ENCODE measurements around the gene SEMA3A.

SEMA3A gene

DNA sequence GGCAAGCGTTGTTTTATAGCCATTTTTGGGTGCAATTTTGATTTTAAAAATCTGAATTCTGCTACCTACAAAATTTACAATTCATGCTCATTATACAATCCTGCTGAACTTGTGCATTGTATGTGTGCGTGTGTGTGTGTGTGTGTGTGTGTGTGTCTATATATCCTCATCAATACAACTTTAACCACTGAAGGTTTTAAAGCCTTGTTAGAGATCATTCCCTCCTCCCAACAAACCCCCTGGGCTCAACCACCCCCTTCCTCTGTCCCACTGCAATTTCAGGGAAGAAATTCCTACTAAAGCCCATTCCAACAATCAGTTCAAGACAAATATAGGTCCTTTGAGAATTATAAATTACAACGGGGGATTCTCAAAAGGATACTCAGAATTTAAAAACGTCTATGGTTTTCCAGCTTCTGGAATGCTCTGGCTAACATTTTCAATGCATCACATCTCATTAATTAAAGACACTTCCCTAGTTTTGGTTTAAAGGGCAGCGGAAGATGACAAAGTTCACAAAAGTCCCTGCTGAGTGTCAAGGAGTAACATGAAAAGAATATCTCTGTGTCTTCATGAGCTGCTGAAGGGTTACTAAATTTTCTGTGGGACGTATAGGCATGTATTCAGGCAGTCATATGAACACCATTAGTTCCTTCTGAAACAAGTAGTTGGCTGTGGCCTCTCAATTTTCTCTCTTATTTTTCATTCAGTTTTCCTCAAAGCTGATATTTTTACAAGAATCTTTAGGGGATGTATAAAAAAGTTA is 889 bp upstream of the SEMA3A start:
- no peak for DNase-seq

DNA sequence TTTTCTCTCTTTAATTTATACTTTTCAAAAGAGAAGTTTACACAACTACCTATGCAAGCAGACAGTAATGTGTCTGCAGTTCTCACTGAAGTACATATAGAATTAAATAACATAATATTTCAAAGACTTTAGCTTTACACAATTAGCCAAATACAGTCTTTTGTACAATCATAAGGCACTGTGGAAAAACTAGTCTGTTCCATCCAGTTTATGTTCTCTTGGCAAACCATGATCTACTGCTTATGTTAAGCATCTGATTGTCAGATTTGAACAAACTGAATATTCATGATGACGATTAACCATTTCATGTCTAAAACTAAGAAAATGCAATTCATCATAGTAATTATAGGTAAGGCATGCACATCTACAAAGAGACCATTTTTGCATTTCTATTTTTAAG is 842 bp downstream of the SEMA3A start:
- no peak for DNase-seq

DNA sequence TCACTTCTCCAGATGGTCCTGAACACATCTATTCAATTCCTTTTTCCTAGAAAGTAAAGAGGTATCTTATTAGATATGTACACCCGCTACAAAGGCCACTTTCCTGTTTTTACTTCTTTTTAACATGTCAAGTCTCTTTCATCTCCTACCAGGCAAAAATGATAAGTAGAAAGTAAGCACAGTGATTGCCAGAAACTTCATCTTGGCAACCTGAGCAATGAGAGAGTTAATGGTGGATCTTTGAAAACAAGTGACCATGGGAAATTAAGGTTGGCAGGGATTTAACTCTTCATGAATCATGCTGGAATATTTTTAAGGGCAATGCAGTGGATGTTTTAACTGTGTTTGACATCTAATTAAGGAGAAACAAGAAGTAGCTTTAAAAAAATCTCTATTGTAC is 2.7 kb downstream of the SEMA3A start:
- DNase-seq, result no peak

DNA sequence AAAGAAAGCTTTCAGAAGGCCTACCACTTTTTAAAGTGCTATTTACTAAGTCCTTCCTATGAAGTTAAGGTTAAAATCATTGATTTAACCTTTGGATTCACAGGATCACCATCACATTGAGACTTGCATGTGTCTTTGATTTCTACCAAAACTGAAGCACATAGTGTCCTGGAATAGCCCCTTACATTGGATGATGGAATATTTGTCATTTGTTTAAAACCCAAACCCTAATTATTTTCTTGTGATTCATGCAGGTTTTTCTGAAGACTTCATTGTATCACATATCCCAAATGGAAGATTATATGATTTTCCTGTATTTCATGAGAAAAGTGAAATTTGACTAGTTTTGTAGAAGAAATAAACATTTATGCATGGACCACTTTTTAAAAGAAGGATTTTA is 3.3 kb downstream of the SEMA3A start:
- no peak for DNase-seq

DNA sequence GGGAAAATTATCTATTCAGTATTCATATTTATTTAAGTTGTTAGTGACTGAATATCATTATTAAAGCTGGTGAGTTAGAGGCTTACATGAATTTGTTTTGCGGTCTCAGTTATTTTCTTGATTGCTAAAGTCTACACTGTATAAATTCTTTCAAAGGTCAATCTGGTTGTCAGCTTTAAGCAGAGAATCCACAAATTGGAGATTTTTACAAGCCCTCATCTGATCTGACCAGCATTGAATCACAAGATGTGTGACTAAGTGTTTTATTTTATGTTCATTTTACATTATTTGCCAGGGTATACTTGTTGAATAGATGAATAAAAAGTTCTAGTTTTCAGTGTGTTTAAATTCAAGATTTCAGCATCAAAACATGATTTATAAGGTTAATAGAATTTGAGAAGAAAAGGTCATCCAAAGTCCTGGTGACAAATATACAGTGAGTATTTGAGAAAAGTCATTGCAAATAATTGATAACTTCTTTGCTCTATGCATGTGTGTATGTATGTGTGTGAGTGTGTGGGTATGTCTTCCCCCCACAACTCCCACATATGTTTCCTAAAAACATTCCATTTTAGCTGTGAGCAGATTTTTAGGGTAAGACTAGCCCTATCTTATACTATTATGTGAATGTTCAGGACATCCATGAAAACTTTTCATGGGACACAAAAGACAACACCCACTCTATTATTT is 4.4 kb downstream of the SEMA3A start:
- no peak for DNase-seq

DNA sequence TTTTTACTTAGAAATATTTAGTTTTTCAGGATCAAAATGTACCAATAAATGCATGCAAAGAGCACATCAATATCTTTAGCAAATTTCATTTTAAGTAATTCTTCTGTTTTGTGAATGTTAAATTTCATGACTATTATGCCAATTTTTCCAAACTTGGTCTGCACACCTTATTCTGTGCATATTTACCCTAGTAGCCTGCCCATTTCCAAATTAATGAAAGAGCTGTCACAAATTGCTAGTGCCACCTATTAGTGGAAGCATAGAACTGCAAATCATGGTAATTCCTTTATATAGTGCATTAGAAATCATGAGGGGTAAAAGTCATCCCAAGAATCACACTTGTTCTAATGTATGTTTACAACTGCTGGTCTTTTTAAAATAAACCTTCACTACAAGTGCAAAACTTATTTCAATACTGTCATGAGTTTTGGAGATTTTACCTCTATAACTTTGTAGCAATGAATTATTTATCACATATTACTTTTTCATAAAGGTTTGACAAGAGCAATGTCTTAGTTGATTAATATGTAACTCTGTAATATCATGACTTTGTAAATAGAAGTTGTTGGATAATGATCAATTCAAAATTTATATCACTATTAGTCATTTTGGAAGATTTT is 5.7 kb downstream of the SEMA3A start:
- no peak for DNase-seq

DNA sequence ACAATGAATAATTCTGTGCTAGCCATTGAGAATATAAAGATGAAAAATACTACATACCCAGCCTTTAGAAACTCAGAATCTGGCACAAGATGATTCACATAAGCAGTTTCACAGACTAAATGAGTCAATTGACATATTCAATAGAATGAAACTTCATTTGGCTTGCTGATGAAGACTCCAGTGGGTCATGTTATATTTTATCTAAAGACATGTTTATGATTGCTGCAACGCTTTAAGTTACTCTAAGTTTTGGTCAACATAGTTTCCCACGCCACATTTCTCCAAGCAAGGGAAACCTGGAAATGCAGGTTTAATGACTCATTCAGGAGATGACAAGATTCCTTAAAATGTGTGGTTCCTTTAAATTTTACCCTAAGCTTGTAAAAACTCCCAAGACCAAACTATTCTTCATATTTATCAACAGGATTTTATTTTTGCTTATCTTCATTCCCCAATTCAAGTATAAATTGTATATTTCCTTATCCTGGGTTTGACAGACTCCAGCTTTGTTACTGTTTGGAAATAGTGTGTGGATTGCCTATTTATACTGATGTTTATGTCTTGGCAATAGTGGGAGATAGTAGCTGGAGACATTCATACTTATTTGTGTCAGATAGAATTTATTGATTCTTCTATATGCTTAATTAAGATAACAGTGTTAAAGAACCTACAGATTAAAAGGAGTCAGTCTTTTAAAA is 6.6 kb downstream of the SEMA3A start:
- no peak for DNase-seq

DNA sequence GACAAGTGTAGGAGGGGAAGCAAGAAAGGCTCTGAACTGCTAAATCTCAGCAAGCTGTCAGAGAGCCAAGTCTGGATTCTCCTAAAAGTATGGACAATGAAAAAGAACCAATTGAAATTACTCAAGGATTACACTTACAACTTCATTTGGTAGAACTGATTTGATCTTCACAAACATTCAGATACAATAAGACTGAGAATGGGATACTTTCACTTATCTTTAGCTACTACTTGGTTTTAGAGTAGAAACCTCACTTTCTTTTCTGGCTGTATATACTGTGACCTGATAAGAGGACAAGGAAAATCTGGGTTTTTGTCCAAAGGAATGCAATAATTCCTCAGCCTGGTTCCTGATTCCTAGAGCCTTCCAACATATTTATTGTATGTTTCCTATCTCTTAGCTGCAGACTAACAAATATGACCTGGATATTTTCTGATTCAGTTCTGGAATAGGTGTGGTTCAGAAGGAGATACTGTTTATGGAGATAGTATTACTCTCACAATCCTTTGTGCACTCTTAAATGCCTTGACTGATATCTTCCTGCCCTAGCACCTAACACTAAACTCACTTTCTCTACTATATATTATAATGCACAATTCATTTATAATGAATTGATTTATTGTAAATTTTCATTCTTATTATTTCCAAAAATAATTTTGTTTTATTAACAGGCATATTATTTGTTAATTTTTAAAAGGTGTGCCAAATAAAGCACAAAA is 7.3 kb downstream of the SEMA3A start:
- DNase-seq, result no peak

DNA sequence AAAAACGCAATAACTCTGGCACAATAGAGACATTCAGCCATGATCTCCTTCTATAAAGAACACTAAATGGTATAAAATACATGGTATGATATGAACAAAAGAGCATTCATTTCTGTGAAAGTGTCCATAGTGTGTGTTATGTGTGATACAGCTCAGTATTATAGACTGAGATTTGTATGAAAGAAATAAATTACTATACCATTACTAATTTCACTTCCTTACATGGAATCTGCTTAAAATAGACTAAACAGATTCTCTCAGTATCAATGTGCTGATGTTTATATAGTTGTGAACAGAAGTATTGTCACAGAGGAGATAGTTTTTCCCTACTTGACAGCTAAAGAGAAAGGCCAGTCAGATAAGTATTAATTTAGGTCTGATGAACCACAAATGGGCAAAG is 10.8 kb downstream of the SEMA3A start:
- DNase-seq, result no peak

DNA sequence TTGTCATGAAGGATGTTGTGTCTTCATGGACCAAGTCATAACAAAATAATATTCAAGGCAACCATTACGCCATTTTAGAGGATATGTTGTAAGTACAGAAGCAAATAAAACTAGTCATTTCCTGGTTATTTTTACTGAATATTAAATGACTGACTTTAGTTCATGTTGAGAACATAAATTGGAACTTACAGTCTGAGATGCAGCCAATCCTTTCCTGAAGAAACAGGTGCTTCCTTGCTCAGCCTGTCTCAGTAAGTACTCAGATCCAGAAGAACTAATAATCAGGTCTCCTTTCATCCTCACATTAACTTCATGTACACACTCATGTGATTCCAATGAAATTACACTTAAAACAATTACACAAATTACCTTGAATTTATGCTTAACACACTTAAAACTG is 12.3 kb downstream of the SEMA3A start:
- DNase-seq, result no peak

DNA sequence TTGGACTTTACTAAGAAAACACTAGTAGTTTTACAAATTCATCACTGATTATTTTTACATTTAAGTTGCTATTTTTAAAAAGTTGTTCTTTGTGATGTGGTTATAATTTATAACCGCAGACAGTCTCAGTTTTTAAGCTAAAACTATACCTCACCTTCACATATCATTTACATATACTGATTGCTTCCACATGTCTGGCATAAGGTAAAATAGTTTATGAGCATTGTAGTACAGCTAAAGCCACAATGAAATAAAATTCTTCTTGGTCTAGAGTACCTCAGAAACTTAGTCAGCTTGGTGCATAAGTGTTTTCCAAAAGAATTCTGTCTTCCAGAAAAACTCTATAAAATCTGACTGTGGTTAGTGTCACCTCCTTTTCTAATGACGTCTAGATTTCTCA is 13.0 kb downstream of the SEMA3A start:
- DNase-seq, result no peak

DNA sequence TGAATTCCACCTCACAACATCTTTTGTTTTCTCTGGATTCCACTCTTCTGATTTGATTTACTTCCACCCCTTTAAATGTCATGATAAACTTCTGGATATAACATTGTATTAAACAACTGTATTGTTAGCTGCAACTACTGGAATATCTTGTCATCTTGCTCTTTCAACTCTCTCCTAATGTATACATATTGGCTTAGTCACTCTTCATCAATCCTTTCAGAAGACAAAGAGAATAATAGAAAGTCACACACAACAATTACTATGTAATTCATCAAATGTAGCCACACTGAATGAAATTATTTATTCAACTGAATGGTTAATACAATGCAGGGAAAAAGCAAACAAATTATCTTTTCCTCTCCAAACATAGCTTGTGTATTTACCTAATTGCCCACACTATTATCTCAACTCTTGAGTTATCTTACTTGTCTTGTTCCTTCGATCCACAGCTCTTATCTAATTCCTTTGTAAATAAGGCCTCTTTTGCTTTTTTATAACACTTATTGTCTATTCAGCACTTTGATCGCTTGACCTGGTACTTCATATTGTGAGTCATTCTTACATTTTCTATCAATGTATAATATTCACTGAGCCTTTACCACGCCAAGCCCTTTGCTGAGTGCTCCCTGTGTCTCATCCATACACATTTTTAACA is 16.7 kb downstream of the SEMA3A start:
- no peak for DNase-seq

DNA sequence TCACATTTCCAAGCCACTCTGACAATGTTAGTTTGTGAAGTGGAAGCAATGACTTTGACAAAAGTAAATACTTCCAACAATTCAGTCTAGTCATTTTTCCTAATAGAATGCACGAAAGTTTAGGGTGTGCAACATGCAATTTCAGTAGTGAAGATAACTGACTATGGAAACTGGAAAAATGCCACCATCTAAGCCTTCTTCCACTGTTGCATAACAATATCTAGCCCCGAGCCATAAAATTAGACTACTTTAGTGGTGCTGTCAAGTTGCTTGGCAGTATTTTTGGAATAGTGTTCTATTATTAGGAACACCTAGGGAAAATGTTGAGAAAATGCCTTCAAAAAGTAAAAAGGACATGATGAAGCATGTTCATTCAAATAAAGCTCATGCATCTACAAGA is 17.9 kb downstream of the SEMA3A start:
- DNase-seq, result no peak

DNA sequence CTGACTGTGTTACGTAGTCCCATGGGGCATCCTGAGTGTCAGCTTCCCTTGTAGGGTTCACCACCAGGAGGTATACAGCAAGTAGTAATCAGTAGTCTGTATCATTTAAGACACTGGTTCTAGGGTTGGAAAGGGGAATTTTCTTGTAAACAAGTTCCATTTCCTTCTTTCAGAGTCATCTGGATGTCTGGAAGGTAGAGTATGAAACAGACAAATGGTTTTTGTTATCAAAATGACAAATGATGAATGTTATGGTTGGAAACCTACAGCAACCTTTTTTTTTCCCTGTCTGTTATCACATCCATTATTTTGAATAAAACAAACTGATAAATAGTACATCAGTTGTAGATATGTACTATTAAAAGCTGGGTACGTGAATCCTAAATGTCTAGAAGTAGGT is 19.1 kb downstream of the SEMA3A start:
- no peak for DNase-seq

DNA sequence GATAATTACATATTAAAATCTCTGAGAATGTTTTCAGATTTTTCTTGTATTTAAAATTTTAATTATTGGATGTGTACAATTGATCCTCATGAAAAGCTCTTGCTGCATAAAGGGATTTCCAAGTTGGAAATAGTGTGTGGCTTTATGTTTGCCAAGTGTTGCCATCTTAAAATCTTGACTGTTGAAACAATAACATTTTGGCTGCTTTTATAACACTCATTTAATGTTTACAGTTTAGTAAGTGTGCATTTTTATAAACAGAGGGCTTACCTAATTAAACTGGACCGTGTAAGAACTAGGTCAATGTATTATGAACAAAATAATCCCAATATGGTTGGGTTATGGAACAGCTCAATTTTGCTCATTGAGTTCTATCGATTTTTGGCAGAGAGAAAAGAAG is 23.9 kb downstream of the SEMA3A start:
- DNase-seq, result no peak

DNA sequence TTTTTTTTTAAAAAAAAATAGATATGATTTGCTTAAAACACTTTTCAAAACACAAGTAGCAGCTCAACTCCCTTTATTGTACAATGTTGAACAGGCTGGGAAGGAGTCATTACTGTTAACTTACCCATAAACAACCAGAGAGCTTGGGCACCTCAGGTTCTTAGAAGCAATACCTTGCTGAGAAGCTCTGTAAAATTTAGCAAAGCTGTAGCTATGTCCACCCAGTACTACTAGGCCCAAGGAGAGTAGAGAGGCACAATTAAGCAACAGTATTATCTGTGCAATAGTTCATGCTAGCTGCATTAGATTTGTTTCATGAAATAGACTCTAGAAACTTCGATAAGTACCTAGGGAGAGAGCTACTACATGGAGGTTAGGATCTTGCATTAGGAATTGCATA is 32.0 kb downstream of the SEMA3A start:
- DNase-seq, result no peak

DNA sequence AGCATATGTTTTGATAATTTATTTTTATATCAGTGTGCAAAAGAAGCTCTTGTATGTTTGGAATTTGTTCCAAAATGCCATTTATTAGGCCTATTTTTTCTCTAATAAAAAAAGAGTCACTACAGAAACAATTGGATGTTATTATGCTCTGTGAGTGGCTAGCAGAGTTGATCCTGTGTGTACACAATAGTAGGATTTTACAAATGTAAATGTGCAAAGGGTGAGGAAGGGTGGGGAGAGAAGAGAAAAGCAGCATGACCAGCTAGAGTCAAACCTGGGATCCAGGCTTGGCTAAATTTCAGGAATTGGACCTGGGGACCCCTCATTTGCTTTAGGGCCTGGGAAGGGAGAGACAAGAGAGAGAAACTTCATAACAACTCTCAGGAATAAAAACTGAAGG is 32.5 kb downstream of the SEMA3A start:
- DNase-seq, result no peak

DNA sequence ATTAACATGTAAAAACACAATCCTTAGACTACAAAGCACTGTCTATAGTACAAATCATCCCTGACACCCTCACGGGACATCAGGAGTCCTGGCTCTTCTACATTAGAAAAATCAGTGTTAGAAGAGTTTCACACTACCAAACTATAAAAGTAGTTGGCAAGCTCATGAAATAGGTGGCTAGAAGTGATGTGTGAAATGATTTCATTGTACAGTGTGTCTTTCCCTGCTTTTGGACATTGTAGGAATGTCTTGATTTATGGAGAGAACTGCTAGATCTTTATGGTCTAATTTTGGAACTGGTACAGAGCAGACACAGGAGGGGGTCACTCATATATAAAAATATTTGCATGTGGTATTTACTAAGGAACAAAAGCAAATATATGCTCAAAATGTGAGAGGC is 33.2 kb downstream of the SEMA3A start:
- no peak for DNase-seq

DNA sequence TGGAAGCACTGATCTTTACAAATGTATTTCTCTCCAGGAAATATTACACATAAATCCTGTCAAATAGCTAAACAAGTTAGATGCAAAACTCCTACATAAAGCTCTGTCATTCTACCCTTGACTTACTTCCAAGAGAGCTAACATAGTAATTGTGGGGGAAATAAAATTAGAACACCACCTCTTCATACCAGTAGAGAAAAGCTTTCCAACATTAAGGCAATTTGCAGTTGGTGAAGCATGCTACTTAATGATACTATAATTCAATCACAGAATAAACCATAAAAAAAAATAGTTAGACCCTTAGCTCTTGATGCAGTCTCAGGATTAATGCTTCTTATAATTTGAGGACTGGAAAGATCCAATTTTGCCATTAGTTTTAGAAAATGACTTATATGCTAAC is 35.2 kb downstream of the SEMA3A start:
- no peak for DNase-seq

DNA sequence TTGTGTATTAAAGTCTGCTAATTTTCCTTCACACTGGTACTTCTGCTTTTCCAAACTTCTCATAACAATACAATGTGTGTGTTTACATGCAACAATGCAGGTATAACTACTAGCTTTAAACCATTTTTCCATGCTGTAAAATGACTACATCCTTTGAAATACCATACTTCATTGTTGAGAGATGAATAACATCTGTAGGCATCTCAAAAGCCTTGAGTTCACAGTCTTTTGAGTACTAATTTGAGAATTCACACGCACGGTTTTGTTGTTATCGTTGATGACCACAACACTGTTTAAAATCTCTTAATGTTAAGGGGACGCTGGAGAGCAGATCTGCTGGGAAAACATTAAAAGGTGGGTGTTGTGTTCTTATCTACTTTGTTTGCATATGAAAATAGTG is 37.4 kb downstream of the SEMA3A start:
- no peak for DNase-seq

DNA sequence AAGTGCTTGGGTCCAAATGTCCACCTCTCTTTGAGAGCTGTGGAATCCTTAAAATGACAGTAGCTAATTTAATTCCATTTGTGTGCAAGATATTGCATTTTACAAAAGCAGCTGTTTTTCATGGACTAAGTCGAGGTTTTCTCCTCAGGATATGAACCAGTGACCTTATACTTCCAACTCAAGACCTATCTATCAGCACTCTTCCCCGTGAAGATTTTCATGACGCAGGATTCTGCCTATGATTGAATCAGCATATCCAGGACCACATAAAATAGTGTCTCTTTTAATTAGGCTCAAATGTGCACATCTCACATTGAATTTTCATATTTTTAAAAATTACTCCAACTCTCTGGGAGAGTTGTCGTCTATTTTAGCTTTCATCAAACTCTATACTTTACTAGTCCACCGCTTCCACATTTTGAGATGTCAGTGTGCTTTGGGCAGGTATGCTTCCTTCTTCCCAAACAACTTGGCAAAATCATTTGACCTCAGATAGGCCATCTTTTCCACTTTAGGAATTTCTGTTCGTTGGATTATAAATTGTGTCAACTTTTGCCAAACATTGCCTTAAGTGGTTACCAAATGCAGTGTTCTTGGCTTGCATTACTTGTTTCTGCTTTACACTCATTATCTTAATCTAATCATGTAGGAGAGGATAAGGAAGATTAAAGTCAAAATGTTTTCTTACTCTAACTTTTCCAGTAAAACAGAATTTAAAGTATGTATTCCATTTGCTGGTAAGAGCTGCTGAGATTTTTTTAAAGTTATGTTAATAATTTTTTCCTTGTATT is 39.4 kb downstream of the SEMA3A start:
- no peak for DNase-seq

DNA sequence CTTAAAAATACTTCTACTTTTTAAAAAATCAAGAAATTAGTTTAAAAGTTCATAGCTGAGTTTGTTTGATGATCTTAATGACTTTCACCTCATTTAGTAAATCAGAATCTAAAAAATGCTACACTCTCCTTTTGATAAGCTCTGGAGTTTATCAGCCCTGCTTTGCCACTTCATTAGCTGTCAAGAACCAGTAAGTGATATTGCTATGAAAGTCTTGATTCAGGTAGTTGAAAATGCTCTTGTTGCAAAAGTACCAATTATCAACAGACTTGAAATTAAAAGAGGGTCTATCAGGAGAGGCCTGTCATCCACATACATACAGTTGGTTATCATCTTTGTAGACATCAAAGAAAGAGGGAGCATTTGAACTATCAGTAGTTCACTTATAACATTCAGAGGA is 41.6 kb downstream of the SEMA3A start:
- DNase-seq, result no peak

Data from stimulated activated CD4-positive, alpha-beta T cell treated with anti-CD3 and anti-CD28 coated beads, Interleukin-4, amount 100 ng/mL, for 24 hours (primary cell).